HG02588 (cell line): ENCODE measurements around the gene RAPGEF4.

Experiments
- ATAC-seq: cut with Tn5 transposase; IDR thresholded peaks from one replicate; pipeline ENCODE4 v1.9.1; 2021; ENCODE audit warnings: mild to moderate bottlenecking, moderate library complexity; ENCODE audit not compliant: unreplicated experiment

The RAPGEF4 gene

GRCh38 chr2:172993931-172994717, 258.5 kb downstream of the RAPGEF4 start:
- ATAC-seq: no peak

- no peak for ATAC-seq
These were observed 259.2 kb downstream of the RAPGEF4 start for GRCh38 chr2:172994864-172995263.

- no peak for ATAC-seq
These were observed 259.9 kb downstream of the RAPGEF4 start for GRCh38 chr2:172995323-172996244.

GRCh38 chr2:172996387-172996961, 260.8 kb downstream of the RAPGEF4 start:
- ATAC-seq: no peak

- no peak for ATAC-seq
These were observed 261.4 kb downstream of the RAPGEF4 start for GRCh38 chr2:172997031-172997430.

- no peak for ATAC-seq
These were observed 263.1 kb downstream of the RAPGEF4 start for GRCh38 chr2:172998547-172999272.

- no peak for ATAC-seq
These were observed 264.2 kb downstream of the RAPGEF4 start for GRCh38 chr2:172999641-173000386.

- no peak for ATAC-seq
These were observed 266.3 kb downstream of the RAPGEF4 start for GRCh38 chr2:173001664-173002604.

GRCh38 chr2:173002751-173003541, 267.3 kb downstream of the RAPGEF4 start:
- ATAC-seq: no peak

GRCh38 chr2:173008786-173009185, 273.1 kb downstream of the RAPGEF4 start:
- ATAC-seq: no peak

GRCh38 chr2:173010233-173010632, 274.6 kb downstream of the RAPGEF4 start:
- ATAC-seq: no peak

- no peak for ATAC-seq
These were observed 280.8 kb downstream of the RAPGEF4 start for GRCh38 chr2:173016451-173016850.

- ATAC-seq: no peak
These were observed 282.2 kb downstream of the RAPGEF4 start for GRCh38 chr2:173017646-173018420.

GRCh38 chr2:173019755-173020154, 284.1 kb downstream of the RAPGEF4 start:
- no peak for ATAC-seq

- ATAC-seq: no peak
These were observed 286.3 kb downstream of the RAPGEF4 start for GRCh38 chr2:173021939-173022371.

- ATAC-seq: no peak
These were observed 288.1 kb downstream of the RAPGEF4 start for GRCh38 chr2:173023718-173024117.

GRCh38 chr2:173026479-173026878, 290.8 kb downstream of the RAPGEF4 start:
- ATAC-seq: no peak
